Right kidney (tissue), 1 donor: ENCODE measurements around the gene PLEKHM3.

Experiments
- DNase-seq: peaks from one replicate; pipeline ENCODE4 v3.0.0-alpha.2; 2016

PLEKHM3 gene

DNA sequence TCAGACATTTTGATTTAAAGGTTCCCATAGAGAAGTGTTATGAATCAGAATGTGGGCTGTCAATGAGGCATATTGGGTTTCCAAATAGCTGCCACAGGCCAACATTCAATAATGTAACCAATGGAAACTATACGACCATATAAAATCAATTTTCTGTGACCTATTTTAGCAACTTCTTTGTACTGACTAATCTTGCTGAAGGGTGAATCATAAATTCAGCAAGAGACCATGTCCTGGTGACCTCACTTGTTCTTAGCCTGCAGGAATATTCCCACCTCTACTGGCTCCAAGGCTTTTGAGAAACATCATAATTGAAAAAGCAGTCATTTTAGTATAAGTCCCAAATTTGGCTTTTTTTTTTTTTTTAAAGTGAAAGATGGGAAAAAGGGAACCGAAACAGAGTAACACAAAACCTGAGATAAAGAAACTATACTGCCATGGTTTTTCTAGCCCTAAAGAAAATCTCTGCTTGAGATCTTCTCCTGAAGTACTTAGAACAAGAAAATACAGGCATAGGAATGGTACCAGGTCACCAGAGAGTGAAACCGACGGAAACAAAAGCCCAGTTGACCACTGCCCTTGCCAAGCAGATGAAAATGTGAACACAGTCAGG lies 32.1 kb downstream of the PLEKHM3 start:
- no peak for DNase-seq

DNA sequence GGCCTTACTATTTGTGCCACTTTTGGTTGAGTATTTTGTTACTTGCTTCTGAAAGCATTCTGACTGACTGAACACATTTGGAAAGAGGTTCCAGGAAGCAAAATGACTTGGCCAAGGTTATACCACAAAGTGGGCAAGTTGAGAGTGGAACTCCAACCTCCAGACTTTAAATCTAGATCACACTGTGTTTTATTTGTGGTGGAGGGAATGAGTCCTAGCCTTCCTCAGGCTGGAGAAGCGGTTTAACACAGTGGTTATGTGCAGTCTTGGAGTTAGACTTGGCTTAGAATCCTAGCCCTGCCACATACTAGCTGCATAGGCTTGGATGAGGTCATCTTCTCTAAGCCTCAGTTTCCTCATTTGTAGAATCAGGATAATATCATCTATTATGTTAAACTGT lies 33.4 kb downstream of the PLEKHM3 start:
- no peak for DNase-seq

DNA sequence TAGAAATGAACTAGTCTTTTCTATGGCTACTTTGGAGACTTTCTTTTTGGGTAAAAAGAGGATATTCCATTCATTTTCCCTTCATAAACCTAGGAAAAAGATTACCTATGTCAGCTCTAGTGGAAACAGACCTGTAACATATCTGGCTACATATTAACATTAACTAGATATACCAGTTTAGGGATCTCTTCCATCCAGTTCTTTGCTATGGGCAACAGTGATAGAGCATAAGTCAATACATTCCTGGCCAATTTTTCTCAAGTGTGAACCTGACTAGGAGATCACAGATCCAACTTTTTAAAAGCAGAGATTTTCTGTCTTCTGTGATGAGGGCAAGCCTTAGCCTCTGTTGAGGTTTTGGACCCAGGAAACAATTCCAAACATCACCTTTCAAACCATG lies 34.5 kb downstream of the PLEKHM3 start:
- DNase-seq = no peak

DNA sequence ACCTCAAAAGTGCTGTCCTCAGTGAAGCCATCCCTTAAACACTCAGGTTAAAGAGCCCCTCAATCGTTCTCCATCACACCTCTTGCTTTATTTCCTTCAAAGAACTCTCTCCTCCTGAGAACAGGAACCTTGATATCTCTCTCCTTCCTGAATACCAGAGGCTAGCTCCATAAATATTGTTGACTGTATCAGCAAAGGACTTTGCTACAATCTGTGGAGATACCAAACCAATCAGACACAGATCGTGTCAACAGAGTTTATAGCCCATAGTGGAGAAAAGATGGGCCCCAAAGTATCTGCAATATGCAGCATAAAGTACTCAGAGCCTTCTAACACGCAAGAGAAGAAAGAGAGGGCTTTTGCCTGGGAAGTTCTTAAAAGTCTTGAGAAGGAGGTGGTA lies 36.4 kb downstream of the PLEKHM3 start:
- DNase-seq = no peak

DNA sequence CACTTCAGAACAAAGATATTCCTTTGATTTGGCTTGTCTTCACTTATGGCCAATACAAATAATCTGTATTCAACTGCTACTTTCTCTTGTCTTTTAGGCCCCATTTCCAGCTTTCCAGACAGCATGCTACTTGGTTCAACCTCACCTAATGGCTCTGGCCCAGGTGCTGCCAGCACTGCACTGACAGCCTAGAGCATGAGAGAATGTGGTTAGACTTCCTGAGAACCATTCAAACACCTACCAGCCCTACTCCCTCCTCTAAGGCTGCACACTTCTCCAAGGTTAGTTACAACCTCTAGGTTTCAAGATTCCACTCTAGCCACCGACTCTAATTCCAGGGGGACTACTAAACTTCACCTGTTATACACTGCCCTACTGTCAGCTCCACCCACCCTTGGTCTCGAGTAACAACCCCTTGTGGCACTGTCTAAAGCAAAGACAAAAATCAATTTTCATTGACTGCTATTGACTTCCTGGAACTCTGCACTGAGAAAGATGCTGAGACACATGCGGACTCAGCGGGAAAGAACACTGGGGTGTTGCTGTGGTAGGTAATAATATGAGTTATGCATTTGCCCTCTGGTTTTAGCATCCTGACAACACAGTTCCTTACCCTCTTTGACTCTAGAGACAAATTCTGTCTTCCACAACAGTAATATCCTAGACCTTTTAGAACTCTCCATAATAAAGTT lies 38.2 kb downstream of the PLEKHM3 start:
- DNase-seq = no peak

DNA sequence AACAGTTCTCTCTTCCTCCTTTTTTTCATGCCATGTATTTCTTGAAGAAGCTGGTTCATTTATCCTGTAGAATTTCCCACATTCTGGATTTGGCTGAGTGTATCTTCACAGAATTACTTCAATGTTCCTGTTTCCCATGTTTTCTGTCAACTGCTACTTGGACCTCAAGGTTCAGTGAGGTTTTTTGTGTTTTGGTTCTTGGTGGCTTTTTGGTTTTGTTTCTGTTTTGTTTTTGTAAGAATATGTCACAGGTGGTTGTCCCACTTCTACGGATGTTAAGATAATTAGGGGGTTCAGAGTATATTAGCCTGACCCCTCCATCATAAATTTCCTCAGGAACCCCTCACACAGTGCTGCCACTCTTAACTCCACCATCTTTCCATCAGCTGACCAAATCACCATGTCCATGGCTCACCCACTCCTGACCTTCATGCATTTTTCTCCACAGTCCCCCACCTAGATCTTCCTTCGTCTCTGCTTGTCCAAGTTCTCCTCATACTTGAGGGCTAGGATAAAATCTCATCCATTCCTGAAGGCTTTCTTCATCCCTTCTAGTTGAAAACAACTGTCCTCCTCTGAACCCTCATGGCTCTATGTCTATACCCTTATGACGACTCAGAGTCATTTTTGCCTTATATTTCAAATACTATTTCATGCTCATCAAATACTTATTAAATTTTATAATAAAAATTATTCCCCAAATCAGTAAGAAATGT lies 40.4 kb downstream of the PLEKHM3 start:
- DNase-seq = no peak

DNA sequence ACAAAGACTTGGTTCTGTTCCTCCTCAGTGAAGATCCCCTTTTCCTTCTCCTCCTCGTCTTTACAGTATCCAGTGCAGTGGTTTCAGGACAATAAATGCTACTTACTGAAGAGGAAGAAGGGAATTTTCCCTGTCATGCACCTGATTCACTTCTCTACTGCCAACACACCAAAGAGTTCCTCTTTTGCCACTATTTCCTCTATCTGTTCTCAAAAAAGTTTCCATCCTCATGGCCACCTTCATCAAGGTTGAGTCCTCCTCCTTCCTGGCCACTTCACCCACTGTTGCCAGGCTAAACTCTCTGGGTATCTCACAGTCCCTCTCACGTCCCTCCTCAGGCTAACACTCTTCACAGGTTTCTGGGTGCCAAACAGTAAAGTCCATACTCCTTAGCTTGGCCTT lies 41.7 kb downstream of the PLEKHM3 start:
- DNase-seq = no peak

DNA sequence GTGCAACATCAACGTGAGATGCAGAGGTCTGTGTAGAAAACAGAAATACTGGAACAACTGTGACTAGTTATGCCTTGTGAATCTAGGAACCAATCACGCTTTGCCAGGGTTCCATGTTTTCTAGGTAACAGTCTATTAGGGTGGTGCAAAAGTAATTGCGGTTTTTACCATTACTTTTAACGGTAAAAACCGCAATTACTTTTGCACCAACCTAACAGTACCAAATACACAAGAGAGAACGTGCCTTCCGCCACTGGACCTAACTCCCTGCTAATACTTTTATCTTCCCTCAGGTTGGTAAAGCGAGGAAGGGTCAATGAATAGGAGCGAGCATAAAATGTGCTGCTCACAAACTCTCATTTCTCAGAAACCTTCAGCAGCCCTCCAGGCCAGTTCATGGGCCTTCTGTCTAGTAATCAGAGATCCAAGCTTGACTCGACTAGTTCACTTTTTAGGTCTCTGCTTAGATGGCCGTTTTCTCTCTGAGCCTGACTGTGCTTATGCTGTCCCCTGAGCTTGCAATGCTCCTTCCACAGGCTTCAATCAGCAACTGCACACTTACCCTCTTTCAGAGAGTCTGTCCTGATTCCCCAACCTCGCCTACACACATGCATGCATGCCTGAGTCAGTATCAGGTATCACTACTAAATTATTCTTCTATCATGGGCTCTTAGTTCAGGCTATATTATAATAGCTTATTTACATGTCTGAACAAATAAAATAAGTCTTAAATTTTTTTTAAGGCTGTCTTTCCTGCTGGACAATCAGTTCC lies 47.0 kb downstream of the PLEKHM3 start:
- no peak for DNase-seq

DNA sequence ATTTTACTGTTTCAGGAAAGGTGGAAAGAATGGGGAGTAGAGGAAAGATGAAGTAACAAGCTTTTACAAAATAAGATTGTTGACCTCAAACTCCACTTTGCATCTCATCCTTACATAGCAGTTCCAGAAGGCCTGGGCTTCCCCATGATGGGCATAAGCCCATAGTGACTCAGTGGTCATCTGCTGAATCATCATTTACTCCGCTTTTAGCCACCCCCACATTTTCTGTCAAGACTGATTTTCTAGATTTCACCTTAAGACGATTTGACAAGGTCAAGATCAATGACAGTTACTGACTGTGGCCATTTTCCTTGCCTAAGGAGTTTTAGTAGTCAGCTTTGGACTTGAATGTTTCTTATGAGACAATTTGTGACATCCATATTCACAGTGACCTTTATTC lies 49.4 kb downstream of the PLEKHM3 start:
- DNase-seq = no peak

DNA sequence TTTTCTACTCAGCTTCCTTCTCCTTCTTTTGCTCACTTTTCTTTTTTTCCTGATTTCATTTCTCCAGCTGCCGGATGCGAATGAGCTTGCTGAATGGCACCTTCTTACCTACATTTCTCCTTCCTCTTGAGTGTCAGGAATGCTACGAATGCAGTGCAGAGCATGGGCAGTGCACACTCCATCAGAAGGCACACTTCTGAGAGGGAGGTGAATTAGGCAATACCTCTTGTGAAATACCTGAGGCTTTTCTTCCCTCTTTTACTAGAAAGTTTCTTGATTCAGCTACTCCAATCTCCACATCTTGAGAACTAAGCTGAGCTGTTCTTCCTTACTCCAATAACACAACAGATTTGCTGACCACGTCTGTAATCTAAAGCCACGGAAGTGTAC lies 51.1 kb downstream of the PLEKHM3 start:
- no peak for DNase-seq

DNA sequence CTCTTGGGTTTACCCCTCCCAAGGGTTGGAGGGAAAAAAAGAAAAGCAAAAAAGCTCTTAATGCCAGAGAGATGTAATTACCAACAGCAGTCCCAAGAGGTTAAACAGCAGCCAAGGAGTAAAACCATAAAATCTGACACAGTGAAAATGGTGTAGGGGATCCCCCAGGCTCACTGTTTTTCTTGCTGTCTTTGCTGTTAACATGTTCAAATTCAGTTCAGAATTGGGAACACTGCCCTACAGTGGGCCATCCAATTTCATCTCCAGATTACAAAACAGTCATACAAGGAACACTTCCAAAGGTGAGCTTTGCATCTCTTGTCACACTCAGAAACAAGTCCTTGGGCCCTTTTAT lies 54.5 kb downstream of the PLEKHM3 start:
- no peak for DNase-seq

DNA sequence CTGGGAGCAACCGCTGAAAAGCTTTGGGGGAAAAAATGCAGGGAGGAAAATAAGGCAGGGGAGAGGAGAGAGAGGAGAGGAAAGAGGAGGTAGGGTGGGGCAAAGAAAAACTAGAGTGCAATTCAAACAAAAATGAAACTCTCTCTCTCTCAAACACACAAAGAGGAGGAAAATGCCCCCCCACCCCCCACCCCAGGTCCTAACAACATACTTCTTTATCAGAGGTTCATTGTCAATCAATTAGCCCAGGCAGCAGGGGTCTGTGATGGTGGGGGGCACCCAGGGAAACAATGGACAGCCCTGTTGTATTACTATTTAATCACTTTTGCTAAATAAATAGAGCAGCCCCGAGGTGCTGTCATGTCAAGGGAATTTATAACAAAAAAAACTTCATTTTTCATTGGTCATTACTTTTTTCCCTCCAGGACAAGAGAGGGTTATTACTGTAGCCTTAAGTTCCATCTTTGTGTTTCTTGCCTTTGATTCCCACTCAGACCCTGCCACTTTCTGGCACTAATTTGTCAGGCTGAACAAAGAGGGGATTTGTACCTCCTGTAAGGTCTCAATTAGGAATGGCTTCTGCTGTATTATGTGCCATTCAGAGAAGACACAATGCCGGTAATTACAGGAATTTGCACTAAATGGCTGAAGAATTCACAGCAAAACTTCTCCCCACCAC lies 55.0 kb downstream of the PLEKHM3 start:
- no peak for DNase-seq

DNA sequence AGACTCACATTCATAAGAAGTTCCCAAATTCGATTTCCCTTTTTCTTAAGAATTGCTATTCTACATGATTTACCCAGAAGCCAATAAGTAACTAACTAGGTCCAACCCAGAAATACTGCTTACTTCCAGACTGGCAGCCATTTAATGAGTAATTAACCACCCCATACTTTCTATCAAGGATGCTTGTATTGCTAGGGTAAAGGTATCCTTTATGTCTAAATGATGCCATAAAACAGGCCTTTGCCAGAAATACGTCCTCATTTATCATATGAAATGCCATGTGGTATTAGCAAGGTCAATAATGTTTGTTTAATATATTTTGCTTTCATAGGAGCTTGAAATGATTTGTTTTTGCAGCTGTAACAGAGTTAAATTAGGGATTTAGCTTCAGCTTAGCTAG lies 56.1 kb downstream of the PLEKHM3 start:
- DNase-seq = no peak

DNA sequence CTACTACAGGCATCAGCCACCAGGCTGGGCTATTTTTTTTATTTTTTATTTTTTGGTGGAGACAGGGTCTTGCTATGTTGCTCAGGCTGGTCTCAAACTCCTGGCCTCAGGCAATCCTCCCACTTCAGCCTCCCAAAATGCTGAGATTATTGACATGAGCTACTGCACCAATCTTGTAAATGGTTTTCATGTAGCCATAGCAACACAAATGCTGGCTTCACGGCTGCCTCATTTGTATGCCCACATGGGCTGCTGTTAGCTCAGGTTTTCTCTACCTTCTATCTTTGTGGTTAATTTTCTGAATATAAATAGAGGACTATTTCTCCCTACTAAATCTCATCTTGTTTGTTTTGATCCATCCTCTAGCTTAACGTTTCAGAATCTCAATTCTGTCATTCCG lies 58.2 kb downstream of the PLEKHM3 start:
- no peak for DNase-seq

DNA sequence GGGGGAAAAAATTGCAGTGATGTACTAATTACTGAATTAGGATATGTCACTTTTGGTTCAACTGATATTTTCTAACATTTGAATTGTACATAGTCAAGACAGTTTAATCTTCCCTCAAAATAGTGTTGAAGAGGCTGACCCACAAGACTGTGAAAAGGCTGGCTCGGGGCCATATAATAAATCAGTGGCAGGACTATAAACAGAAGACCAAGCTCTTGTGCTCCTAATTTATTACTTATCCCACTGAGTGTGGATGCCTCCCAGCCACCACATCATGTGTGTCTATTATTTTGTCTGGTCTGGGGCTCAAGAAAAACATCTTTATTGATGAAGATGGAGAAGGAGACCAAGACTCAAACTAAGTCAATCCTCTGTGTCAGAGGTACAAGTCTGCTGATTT lies 64.4 kb downstream of the PLEKHM3 start:
- no peak for DNase-seq

DNA sequence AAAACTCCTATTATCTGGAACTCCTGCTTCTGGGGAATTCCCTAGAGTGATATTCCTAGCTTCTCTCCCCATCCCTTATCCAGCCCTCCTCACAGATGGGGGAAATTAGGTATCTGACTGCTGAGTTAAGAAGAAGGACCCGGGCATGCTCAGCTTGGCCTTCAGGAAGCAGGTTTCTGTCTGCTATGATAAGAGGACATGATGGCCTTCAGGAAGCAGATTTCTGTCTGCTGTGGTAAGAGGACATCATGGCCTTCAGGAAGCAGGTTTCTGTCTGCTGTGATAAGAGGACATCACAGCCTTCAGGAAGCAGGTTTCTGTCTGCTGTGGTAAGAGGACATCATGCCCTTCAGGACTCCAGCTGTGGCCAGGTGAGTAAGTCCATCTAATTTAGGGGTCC lies 65.2 kb downstream of the PLEKHM3 start:
- no peak for DNase-seq

DNA sequence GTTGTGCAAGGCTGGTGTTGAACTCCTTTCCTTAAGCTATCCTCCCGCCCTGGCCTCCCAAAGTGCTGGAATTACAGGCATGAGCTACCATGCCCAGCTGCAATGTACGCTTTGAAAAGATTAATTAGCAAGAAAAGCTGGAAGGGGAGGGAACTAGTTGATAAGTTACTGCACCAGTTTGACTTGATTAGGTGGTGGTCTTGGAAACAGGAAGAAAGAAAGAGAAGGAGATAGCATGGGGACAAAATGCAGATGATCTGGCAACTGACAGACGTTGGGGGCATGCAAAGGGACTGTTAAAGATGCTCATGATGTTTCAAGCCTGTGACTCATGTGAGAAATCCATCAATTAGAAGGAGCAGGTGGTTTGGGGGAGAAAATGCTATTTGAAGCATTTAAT lies 68.6 kb downstream of the PLEKHM3 start:
- no peak for DNase-seq

DNA sequence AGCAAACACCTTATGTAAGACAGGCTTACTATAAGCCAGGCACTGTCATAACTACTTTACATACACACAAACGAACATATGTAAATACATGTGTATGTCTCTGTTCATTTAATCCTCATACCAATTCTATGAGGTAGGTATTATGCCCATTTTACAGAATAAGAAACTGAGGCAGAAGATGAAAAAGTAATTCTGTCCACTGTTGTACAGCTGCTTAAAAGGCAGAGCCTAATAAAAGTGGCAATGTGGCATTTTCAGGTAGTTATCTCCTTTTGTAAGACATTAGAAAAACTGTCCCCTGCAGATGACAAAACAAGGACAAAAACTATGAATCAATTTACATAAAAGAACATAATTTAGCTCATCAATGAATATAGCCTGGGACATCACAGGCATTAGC lies 69.9 kb downstream of the PLEKHM3 start:
- no peak for DNase-seq

DNA sequence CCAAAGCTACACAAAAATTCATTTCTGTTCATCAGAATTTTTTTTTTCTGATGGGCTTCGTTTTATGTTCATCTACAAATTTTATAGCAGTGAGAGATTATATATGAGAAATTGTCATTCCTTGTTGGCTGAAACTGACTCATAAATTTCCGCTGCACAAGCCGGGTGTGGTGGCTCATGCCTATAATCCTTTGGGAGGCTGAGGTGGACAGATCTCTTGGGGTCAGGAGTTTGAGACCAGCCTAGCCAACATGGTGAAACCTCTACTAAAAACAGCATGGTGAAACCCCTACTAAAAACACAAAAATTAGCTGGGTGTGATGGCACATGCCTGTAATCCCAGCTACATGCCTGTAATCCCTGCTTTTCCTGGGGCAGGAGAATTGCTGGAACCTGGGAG lies 72.0 kb downstream of the PLEKHM3 start:
- DNase-seq = no peak

DNA sequence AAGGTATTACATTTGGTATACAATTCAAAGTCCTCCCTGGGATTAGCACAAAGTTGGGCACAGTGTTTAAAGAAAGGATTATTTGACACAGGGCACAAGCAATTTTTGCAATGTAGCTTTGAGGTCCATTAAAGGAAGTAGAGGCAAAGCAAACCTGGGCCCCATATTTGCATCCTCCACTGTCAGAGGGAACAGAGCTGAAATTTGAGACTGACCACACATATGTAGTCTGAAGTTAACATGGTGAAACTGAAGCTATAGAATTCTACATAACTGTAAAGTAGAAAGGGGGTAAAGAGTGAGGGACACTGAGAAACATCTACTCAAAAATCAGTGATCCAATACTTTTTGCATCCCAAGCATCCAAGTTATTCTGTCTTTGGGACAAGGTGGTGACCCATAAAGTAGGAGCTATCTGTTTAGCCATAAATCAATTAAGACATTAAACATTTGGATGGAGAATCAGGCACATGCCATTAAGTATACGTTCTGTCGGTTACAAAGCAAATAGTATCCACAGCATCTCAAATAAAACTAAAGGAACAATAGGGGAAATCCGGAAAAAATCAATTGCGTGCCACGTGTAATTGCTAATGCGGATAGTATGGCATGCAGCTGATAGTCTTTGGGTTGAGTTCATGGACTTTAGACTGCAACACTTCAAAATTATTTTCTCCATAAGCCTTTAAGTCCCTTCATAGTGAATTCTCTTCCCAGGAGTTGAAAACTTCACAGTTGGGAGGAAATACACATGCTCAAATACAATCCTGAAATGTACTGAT lies 72.6 kb downstream of the PLEKHM3 start:
- DNase-seq = no peak

DNA sequence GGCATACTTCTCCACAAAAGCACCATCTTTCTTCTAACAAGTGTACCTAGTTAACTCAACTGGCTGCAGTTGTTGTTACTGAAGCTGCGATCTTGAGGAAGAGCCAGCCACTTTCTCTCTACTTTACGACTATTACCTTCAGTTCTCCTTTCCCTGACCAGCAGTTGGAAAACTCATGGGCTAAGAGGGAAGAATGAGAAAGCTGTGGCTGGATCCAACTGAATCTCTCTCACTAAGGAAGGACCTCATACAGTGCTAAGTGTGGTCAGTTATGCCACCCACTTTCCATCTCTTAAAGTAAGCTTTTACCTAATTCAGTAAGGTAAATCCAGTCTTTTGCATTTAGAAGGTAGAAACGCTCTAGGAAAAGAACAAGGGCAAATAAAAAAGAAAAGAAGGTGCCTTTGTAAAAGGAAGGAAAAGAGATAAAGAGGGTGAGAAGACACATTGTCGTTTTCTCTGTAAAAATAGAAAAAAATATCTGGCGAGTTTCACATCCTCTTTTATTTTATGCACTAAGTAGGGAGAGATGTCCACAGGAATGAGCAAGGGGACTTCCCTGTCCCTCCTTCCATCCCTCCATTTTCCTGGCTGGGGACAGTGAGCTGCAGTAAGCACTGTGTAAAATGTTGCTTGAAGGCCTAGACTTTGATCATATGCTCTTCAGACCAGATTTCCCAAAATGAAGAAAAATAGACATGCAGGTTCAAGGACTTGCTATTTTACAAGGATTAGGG lies 73.4 kb downstream of the PLEKHM3 start:
- no peak for DNase-seq
